ENCODE measurements around the gene DDX20.

- no peak for TF ChIP-seq CTCF (IDR thresholded peaks at IDR 0.05; ENCODE audit: low read depth, low read length, poor library complexity, severe bottlenecking)
- TF ChIP-seq EZH2phosphoT487 (IDR thresholded peaks at IDR 0.05; ENCODE audit: borderline replicate concordance, low read length): no peak
These were observed 6.1 kb upstream of the DDX20 start for GRCh38 chr1:111749628-111750027.

All from DOHH2 (cell line).